ENCODE measurements around the gene SLC6A18.

The SLC6A18 gene, protein sequence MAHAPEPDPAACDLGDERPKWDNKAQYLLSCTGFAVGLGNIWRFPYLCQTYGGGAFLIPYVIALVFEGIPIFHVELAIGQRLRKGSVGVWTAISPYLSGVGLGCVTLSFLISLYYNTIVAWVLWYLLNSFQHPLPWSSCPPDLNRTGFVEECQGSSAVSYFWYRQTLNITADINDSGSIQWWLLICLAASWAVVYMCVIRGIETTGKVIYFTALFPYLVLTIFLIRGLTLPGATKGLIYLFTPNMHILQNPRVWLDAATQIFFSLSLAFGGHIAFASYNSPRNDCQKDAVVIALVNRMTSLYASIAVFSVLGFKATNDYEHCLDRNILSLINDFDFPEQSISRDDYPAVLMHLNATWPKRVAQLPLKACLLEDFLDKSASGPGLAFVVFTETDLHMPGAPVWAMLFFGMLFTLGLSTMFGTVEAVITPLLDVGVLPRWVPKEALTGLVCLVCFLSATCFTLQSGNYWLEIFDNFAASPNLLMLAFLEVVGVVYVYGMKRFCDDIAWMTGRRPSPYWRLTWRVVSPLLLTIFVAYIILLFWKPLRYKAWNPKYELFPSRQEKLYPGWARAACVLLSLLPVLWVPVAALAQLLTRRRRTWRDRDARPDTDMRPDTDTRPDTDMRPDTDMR

GRCh38 chr5:1225081-1225480 lies at the start of gene SLC6A18:
TSS of gene SLC6A18 (plus strand) at chr5:1225381. CDS start at chr5:1225478, 97 bp downstream.
- DNase-seq = no peak

GRCh38 chr5:1175801-1176472 lies 49.2 kb upstream of the SLC6A18 start:
- DNase-seq = no peak

GRCh38 chr5:1176473-1177391 lies 48.4 kb upstream of the SLC6A18 start:
- DNase-seq = no peak

DNA sequence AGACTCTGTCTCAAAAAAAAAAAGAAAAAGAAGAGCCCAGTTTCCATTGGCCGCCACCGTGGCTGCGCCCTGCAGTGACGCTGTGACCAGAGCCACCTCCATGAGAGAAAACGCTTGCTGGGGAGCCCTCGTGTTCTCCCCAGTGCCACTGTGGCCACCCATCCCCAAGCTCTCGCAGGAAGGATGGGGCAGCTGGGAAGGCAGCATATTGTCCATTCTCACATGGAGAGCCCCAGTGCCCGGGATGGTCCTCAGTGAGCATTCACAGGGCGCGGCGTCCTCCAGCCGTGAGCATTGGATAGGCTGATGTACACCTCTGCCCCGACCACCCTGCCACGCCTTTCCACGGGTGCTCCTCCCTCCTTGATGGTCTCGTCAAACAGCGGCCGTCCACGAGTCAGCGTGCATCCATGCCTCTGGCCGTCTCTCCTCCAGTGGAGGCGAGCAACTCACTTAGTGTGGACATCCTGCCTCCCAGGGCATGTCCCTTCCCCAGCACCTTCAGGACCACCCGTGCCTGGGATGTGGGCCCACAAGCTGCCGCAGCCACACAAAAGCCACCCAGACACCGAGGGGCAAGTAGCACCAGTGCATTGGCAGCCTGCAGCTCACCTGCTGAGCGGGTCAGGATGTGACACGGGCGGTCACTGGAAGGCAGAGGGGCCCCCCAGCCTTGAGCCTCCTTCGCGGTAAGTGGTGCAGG lies 47.2 kb upstream of the SLC6A18 start:
- no peak for DNase-seq

DNA sequence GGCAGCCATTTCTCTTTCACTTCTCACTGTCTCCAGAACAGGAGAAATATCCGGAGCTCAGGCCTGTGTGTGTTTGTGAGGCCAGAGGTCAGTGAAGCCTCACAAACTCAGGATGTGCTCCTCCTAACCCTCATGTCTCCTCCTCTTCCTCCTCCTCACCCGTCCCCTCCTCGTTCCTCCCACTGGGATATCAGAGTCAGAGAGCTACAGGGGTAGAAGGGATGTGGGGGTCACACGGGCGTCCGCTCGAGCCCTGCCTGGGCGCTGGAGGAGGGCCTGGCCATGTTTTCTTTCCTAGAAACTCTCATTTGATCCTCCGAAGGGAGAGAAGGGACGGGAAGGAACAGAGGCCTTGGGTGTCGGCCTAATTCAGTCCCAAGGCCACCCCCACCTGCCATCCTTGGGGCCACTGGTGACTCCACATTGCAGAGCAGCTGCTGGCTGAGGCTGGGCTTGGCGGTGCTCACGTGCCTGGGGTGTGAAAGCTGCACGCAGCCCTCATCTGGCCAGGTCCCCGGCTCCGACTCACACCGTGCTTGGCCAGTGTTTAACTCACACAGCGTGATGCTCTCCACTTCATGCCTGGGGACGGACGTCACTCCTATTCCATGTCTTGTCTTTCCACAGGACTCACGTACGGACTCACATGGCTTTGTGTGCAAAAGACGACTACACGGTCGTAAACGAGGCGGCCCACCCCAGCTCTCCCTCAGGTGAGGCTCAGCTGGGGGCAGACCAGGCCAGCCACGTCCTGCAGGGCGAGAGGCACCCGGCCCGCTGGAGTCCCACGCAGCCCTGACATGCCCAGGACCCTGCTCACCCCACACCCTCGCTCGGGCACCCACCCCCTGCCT lies 46.4 kb upstream of the SLC6A18 start:
- DNase-seq = no peak

- no peak for DNase-seq
These were observed 45.8 kb upstream of the SLC6A18 start for GRCh38 chr5:1179383-1179715.

- DNase-seq = no peak
These were observed 45.1 kb upstream of the SLC6A18 start for GRCh38 chr5:1180096-1180495.

GRCh38 chr5:1180841-1181271 lies 44.3 kb upstream of the SLC6A18 start:
- DNase-seq = no peak

DNA sequence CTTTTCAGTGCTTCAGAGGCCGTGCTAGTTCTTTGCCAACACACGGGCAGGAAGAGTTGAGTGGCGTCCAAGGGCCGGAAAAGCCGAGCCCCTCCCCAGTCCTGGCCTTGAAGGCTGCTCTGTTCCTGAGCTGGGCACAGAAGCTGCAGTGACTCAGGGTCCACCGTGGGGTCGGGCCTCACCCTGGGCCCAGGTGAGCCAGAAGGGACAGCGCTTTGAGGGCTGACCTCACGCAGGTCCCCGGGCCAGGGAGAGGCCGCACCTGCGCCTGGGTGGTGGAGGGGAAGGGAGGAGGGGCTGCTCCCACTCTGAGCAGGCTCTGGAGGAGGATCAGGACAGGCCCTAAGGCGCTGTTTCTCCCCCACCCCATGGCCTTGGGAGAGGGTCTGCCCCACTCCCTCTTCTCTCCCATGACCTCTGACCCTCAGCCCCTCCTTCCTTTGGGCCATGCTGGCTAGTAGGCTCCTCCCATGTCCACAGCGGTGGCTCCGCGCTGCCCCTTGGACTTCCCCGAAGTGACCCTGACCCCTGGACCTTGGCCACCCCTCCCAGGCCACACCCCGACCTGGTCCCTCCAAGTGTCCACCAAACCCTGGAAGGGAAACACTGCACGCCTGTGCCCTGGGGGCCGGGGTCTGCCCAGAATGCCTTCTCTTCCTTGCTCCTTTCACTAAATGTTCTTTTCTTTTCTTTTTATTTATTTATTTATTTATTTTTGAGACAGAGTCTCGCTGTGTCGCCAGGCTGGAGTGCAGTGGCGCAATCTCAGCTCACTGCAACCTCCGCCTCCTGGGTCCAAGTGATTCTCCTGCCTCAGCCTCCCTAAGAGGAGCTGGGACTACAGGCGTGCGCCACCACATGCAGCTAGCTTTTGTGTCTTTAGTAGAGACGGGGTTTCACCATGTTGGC lies 43.5 kb upstream of the SLC6A18 start:
- DNase-seq = no peak

DNA sequence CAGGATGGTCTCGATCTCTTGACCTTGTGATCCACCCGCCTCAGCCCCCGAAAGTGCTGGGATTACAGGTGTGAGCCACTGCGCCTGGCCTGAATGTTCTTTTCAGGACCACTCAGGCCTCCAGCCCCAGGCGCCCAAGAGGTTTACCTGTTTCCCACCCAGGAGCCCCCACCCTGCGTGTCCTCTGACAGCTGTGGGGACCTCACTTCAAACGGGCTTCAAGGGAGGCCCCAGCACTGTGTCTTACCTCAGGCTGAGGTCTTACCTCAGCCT lies 42.9 kb upstream of the SLC6A18 start:
- DNase-seq = no peak

DNA sequence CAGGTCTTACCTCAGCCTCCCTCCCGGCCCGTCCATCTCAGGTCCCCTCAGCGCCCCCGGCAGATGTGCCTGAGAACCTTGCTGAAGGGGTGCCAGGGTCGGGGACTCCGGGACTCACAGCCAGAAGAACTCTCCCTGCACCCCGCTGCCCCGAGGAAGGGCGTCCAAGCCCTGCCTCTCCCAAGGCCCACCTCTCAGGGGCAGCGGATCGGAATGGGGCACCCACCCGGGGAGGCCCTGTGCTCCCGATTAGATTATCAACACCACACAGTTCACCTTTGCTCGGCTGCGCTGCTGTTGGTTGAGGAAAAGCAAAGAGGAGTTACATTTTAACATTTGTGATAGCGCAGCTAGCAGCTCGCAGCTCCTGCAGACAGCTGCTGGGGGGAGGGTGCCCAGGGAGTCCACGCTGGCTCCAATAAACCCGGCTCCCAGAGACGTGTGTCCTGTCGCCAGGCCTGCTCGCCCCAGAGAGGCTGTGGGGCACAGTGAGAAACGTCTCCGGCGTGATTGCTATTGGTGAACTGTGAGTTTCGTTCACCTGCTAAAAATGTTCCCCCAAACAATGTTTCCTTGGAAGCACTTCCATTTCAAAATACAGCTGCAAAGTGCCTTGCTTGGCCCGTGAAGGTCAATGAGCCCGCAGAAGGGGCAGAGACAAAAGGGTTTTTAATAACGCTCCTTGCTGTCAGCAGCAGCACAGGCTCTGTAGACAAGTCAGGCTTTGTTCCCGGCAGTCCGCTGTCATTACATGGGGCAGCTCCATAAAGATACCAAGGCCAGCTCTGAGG lies 42.4 kb upstream of the SLC6A18 start:
- no peak for DNase-seq

- DNase-seq = no peak
These were observed 41.6 kb upstream of the SLC6A18 start for GRCh38 chr5:1183424-1184162.

GRCh38 chr5:1184163-1184470 lies 41.1 kb upstream of the SLC6A18 start:
- DNase-seq = no peak

GRCh38 chr5:1184481-1184880 lies 40.7 kb upstream of the SLC6A18 start:
- no peak for DNase-seq

DNA sequence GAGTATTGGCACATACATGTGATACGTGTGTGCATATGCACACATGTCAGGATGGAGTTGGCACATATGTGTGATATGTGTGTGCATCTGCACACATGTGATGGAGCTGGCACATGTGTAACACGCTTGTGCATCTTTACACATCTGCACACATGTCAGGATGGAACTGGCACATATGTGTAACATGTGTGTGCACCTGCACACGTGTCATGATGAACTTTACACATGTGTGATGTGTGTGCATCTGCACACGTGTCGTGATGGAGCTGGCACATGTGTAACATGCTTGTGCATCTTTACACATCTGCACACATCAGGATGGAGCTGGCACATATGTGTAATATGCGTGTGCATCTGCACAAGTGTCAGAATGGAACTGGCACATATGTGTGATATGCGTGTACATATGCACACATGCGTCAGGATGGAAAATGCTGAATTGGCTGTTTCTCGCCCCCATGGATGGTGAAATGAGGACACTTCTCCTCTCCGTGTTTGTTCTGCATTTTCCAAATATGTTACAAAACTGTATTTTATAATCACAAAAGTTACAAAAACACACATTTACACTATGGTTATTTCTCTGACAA lies 40.0 kb upstream of the SLC6A18 start:
- no peak for DNase-seq

DNA sequence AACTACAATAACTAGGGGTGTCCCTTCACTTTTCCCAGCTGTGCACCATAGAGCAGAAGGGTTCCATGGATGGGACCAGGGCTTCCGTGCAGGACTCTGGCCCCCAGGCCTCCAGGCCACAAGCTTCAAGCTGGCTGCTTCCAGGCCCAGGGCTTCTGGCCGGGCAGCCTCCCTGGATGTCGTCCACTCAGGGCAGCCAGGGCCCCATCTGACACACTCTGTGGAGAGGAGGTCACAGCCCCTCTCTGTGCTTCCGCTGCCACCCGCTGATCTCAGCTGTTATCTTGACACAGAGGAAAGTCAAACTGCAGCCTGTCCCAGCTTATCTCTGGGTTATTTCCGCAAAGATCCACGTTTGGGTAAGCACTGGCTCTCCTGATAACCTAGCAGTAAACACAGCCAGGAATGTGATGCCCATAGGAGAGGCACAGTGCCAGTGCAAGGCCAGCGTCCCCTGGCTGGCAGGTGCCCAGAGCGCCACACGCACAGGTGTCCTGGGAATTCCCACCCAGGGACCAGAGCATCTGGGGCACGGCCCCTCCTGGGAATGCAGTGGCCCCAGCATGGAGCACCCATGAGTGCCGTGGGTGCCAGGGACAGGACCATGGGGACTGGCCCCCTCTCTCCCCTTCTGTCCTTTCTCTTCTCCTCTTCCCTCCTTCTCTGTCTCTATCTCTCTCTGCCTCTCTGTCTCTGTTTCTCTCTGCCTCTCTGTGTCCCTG lies 39.4 kb upstream of the SLC6A18 start:
- DNase-seq = no peak

DNA sequence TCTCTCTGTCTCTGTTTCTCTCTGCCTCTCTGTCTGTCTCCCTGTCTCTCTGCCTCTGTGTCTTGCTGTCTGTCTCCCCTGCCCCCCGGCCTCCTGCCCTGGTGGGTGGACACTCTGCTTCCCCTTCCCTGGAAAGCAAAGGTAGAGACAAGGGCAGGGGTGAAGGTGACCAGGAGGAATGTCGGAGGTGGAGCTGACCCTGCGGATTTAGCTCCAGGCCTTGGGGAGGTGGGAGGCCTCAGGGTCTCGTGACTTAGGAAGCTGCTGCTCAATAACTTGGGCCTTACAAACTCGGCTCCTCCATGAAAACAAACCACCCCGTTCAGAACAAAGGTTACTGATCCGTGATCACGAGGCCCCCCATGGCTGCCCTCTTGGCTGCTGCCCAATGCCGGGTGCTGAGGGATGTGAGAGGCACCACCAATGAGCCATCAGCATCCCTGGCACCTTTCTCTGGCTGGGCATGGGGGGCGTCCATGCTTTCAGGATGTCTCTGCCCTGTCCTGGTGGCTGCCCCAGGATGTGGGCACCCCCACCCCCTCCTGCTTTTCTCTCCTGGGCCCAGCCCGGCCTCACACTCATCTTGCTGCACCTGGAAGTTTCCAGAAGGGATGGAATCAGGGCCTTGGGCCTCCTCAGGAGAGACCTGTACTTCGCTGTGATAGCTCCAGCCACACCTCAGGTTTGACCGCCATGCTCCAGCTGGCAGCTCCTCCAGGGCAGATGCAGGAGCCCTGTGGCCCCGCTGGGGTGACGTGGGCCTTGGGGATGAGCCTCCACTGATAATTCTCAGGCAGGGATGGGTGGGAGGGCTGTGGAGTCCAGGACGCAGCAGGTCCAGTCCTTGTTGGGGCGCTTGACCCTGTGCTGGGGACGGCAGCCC lies 38.6 kb upstream of the SLC6A18 start:
- DNase-seq = no peak

Measured in stimulated activated CD8-positive, alpha-beta memory T cell treated with anti-CD3 and anti-CD28 coated beads, Interleukin-4, amount 100 ng/mL, for 48 hours (primary cell).